IPS-18c (cell line): ENCODE measurements around the gene PLCL2.
"Not testable (repeated sequence)": the region's sequence is repeated elsewhere in the genome, so short reads cannot be mapped to it uniquely, and the experiment has no call there.

Source experiments
- H3K4me3 ChIP-seq: 2 replicates; pipeline ENCODE4 v1.7.0; 2013; ENCODE audit warnings: low read depth, mild to moderate bottlenecking, low read length, moderate library complexity; ENCODE audit not compliant: insufficient read depth
- H3K9me3 ChIP-seq: one replicate; pipeline ENCODE4 v1.6.1; 2013; ENCODE audit warnings: mild to moderate bottlenecking, low read length, moderate library complexity; ENCODE audit not compliant: control insufficient read depth, insufficient read depth

Gene PLCL2

DNA sequence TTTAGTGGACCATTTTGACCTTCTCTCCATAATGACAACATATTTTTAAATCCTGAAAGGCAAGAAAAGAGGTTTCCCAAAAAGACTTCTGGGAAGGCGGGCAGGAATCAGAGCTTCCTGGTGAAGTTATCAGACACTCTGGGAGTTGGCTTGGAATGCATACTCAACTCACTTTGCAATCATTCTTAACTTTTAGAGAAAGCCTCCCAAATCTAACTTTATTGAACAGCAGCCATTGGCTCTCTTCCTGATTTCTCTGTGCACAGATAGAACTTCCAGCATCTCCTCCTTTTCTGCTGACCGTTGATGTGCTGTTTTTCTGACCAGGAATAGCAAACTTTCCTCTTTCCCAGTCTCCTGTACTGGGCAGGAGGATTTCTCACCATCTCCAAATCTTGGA, 44.6 kb downstream of the PLCL2 start:
- H3K4me3 ChIP-seq, result no peak overlapping the region
- H3K9me3 ChIP-seq, result no peaks in the 10 kb centered on the region

DNA sequence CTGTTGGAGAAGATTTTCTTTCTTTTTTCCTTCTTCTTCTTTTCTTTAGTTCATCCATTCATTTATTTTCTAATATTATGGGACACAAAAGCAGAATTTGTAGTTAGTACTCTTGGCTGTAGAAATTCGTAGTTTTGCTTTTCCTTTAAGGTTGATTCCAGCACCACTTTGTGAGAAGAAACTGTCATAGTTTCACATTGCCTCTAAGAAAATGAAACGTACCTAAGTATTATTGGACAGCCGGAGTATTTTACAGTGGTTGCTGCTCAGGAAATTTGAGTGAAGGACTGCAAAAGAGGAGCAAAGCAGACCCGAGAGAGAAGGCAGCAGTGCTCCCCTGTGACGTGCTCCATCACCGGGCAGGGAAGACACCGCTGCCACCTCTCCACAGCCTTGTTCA, 48.1 kb downstream of the PLCL2 start:
- Histone ChIP-seq H3K9me3 (no peaks in the 10 kb centered on the region), H3K4me3 (no peak overlapping the region)

DNA sequence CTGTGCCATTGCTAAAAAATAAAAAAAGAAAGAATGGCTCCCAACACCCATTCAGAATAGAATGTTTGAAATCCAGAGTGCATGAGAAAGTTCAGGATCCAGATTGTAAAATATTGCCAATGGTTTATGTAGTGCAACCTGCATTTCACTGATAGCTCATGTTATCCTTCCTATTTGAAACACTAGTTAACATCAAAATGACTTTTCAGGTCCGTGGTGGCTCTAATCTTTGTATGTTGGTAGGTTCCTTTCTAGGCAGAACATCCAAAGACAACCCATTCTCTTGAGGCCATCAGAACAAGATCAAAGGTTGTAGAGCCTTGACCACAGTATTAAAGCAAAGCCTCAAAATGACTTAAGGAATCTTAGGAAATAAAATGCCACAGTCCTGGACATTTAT, 51.0 kb downstream of the PLCL2 start:
- Histone ChIP-seq H3K4me3 (no peak overlapping the region), H3K9me3 (no peaks in the 10 kb centered on the region)

DNA sequence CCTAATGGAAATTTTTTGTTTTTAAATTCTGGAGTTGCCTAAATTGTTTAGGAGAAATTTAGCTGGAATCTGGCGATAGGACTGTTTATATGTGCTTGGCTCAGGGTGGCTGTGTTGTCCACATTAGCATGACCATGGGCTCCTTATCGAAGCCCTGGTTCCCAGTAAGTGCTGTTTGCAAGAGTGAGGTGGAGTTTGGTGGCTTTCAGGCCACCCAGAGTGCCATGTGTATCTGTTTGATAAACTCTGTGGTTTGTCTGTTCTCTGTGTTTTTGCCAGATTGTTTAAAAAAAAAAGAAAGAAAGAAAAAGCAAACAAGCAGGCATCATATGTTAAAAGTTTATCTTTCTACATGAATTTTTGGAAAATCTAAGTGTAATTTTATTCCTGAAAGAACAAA, 51.5 kb downstream of the PLCL2 start:
- no peaks in the 10 kb centered on the region for H3K9me3 ChIP-seq
- no peak overlapping the region for H3K4me3 ChIP-seq

DNA sequence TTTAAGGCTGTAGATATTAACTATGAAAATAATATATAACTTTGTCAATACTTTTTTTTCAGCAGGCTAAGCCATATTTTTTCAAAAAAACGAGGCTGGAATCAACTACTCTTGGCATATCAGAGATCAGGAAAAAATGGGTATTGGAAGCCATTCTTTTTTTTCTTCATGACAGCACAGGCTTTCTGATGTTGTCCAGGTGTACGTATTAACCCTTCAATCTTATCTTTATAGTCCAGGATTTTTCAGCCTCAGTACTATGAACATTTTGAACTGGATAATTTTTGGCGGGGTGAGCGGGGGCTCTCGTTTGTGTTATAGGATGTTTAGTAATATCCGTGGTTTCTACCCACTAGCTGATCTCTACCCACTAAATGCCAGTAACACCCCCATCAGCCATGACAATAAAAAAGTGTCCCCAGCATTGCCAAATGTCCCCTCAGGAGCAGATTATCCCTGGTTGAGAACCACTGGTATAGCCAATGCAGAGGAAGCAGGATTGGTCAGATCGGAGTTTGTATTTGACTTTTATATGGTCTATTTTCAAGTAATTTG, 52.0 kb downstream of the PLCL2 start:
- H3K9me3 ChIP-seq, result no peaks in the 10 kb centered on the region

DNA sequence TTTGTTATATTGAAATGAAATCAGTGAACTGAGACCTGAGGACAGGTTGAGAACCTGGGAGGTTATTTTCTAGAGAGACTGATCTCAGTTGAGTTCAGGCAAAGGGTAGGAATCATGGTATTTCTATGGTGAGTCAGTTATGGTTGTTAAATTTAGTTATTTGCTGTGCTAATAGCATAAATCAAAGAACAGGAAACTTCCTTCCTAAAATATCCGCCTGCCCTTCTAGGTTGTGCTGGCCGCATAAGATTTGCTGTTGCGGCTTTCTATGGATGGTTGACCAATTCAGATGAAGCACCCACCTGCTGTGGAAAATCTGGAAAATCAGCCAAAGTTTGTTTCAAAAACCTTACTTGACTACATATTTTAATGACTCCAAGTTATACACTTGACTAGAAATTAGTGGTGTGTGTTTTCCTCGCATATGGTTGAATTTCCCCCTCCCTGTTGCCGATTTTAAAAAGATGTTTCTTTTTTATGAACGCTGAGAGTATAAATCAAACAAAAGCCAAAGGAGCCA, 52.6 kb downstream of the PLCL2 start:
- Histone ChIP-seq H3K4me3 (no peak overlapping the region), H3K9me3 (no peaks in the 10 kb centered on the region)

More for the DNA sequence above, 52.0 kb downstream of the PLCL2 start:
- no peak overlapping the region for H3K4me3 ChIP-seq

DNA sequence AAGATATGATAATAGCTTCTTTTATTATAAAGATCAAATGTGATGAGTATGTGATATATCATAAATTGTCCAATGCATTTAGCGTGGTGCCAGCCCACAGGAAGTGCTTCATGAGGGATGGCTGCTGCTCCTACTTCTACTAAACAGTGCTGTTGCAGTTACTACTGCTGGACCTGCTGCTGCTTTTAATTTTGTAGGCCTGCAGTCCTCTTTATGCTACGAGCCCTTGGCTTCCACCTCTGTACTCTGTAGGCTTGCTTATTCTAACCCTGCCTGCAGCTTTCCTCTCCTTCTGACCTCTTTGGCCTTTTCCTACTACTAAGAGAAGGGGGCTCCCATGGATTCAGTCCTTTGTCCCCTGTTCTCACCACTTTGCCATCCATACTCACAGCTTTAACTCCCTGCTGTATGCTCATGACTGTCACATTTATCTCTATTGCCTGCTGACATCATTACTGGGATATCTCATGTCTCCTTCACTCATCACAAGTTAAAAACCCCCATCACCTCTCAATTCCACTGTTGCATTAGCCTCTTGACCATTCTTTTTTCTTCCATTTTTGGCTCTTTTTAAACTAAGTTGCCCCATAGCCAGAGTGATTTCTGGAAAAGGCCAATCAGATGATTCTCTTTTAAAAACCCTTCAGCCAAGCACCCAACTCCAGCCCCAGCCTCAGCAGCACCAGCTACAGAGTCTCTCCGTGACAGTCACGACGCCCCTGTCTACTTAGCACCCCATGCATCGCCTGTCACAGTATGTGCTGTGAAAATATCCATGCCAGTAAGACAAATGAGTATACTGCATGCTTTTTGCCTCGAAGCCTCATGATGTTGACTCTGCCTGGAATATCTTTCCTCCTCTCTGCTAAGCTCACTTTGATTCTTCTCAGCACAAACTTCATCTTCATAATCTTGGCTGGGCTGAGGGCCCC, 56.3 kb downstream of the PLCL2 start:
- H3K9me3 ChIP-seq, result no peaks in the 10 kb centered on the region
- H3K4me3 ChIP-seq, result no peak overlapping the region

DNA sequence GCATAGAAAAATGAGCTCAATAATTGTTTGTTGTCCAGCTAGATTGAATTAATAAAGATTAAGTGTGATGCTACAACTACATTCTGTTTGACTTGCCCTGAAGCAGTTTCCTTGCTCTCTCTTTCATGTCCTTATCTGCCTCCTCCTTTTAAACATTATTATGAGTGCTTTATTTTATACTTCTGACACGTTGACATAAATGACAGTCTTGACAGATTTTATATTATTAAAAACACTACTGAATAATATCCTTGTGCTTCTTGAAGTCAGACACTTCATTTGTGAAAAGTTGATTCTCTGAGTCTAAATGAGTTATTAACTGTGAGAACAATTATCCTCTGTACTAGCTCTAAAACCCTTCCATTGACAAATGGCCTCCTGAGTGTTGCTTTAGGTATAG, 58.2 kb downstream of the PLCL2 start:
- H3K4me3 ChIP-seq, result no peak overlapping the region
- no peaks in the 10 kb centered on the region for H3K9me3 ChIP-seq

DNA sequence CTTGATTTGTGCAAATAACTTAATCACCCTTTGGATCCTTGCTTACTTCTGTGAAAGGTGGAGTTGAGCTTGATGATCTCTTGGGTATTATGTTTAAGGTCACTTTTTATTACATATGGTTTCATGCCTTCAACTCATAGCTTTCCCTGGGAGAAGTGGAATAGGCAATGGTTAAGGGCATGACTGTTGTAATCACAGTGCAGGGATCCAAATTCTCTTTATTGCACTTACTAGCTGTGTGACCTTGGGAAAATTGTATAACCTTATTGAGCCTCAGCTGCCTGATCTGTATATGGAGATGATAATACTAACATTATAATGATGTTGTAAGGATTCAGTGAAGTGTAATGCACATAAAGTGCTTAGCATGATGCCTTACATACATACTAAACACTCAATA, 59.1 kb downstream of the PLCL2 start:
- H3K4me3 ChIP-seq, result no peak overlapping the region

DNA sequence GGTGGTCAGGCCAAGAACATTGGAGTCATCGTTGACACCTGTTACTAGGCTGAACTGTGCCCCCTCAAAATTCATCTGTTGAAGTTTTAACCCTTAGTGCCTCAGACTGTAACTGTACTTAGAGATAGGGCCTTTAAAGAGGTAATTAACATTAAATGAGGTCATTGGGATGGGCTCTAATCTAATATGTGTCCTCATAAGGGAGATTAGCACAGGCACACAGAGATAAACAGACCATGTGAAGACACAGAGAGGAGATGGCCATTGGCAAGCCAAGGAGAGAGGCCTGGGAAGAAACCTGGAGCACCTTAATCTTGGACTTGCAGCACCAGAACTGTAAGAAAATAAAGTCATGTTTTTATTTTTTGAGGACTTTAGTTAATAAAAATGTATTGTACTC, 59.6 kb downstream of the PLCL2 start:
- H3K9me3 ChIP-seq, result no peaks in the 10 kb centered on the region
- no peak overlapping the region for H3K4me3 ChIP-seq

More for the DNA sequence above, 59.1 kb downstream of the PLCL2 start:
- no peaks in the 10 kb centered on the region for H3K9me3 ChIP-seq

DNA sequence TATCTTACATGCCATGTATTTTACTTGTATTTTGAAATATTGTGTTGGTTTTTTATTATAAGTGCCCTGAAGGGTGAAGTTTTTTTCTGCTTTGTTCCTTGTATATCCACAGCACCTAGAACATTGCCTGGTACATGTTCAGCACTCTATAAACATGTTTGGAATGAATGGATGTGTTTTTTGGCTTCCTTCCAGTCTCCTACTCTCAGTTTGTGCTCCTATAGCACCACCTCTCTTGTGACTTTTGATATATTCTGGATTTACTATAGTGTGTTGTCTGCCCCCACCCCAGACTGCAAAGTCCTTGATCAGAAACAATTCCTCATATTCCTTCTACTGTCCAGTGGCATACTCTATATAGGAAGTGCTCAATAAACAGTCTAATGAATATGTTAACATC, 60.6 kb downstream of the PLCL2 start:
- H3K4me3 ChIP-seq, result no peak overlapping the region
- H3K9me3 ChIP-seq, result no peaks in the 10 kb centered on the region

DNA sequence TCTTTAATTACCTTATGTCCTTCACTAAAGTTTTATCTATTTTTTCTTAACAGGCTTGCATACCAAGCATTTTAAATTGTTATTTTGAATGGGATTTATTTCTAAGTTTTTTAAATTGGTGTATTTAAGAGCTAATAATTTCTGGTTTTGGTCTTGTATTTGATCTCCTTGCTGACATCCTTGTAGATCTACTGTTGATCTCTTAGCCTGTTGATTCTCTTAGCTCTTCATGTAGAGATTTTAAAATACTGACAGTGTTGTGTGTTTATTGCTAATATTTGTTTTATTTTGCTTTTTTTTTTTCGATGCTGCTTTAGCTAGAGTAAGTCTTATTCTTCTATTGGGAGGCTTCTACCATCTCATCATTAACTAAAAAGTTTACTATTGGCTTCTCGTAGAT, 65.5 kb downstream of the PLCL2 start:
- Histone ChIP-seq H3K9me3 (no peaks in the 10 kb centered on the region), H3K4me3 (no peak overlapping the region)

DNA sequence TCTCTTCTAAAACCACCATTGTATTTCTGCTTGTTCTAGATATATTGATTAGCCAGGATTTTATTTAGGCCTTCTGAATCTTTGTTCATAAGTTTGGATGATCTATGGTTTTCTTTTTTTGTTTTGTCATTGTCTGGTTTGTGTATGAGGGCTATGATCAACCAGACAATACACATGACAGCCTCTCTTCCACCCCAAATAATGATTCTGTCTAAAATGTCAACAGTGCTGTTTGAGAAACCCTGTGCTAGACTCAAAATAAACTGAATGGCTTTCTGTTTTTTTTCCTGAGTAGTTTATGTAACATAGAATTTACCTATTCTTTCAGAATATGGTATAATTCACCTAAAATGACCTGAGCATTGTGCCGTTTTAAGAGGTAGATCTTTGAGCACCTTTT, 66.1 kb downstream of the PLCL2 start:
- no peaks in the 10 kb centered on the region for H3K9me3 ChIP-seq
- H3K4me3 ChIP-seq, result no peak overlapping the region

DNA sequence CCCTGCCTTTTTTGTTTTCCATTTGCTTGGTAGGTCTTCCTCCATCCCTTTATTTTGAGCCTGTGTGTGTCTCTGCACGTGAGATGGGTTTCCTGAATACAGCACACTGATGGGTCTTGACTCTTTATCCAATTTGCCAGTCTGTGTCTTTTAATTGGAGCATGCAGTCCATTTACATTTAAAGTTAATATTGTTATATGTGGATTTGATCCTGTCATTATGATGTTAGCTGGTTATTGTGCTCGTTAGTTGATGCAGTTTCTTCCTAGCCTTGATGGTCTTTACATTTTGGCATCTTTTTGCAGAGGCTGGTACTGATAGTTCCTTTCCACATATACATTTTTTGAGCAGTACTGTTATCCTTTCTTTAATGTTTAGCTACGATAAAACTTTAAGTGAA, 73.1 kb downstream of the PLCL2 start:
- not testable (repeated sequence) for H3K4me3 ChIP-seq, H3K9me3 ChIP-seq

DNA sequence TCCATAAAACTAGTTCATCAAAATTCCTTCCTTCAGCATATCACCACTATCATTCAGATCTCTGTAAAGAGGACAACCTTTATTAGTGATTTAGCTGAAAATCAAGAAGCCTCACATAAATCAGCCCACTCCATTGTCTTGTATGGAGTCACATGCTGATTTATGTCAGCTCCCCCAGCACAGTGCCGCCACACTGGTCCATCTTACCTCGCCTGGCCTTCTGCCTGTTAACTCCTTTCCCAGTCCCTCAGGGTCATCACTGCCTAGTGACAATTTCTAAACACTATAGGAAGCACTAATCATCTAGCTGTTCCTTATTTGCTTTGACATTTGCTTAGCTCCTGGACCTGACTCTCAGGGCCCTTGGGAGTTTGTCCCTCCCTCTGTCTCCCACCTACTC, 75.4 kb downstream of the PLCL2 start:
- Histone ChIP-seq H3K9me3 (no peaks in the 10 kb centered on the region), H3K4me3 (no peak overlapping the region)

DNA sequence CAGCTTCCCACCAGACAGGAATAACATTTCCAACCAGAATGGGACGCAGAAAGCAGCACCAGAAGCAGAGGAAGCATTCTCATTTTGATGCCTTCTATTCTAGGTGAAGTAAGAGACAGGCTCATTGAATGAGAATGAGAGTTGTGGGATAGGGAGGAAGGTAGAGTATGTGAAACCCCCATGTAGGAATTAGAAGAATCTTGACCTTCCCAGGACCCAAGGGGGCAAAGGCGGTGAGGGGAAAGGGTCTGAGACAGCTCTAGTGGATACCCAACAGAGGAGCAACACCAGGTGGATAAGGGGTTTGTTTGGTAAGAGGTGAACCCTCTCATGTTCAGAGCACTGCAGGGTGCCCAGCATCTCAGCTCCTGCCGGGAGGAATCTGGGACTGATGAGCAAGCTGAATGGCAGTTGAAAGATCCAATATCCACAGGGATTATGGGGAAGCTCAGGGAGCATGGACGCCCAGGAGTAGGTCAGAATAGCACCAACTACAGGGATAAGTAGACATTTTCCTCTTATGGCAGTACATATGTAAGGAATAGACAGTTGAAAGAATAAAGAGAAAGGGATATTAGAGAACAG, 77.0 kb downstream of the PLCL2 start:
- Histone ChIP-seq H3K4me3 (no peak overlapping the region), H3K9me3 (no peaks in the 10 kb centered on the region)

DNA sequence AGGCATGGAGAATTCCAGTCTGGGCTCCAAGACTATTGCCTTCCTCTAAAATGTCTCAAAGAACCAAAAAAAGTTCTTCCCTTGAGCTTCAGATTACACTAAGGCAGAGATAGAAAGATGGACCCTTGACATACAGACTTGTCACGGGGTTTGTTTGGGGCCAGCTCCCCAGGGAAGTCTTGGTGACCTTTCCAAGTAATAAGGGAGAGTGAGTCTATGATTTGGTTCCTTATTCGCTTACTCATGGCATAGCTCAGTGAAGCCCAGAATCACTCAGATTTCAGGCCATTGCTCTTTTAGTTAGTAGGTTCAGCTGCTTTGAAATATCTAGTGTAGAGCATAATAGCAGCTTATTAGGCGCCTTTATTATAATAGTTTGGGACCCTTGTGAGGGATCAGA, 90.3 kb downstream of the PLCL2 start:
- Histone ChIP-seq H3K9me3 (no peaks in the 10 kb centered on the region), H3K4me3 (no peak overlapping the region)

DNA sequence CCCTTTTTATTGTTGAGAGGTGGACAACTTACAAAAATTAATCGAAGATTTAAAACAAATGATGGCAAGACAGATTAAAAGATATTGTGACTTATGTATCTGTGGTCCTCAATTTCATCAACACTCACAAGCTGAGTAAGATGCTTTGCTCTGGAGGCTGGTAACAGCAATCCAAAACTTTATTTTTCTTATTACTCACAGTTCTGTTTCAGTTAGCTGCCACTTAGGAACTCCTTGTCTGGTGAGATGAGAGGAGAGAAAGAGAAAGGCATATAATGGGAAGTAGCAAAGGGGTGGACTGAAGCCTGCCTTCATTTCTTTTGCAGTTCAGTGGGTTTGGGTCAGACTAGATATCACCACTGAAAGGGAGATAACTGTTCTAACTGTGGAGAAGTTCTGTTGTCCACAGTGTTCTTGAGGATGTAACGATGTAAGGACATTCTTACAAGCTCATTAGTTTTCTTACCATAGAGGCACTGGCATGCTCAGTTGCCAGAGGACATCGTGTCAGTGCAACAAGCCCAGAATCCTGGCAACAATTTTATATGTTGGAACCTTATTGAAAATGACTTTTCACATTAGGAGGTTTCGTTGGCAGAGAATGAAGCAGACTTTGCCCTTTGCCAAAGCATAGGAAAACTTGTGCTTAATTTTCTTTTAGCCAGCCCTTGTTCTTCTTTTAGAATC, 93.6 kb downstream of the PLCL2 start:
- H3K9me3 ChIP-seq, result no peaks in the 10 kb centered on the region
- no peak overlapping the region for H3K4me3 ChIP-seq
